Articular chondrocyte of knee joint (primary cell): ENCODE data around the gene CHRNG. TPM values are rescaled to one million over a fixed set of nuclear protein-coding genes. Genes with fewer than 3 reads are reported as not detected.

Experiments
- total RNA-seq: library from RNA; depleted of rRNA; stranded (reverse); fragments of >200 nt; gene quantifications from 2 replicates; pipeline ENCODE4 v1.2.3, GENCODE V29; 2012

The CHRNG gene
- not detected in 2 replicates for total RNA-seq

DNA sequence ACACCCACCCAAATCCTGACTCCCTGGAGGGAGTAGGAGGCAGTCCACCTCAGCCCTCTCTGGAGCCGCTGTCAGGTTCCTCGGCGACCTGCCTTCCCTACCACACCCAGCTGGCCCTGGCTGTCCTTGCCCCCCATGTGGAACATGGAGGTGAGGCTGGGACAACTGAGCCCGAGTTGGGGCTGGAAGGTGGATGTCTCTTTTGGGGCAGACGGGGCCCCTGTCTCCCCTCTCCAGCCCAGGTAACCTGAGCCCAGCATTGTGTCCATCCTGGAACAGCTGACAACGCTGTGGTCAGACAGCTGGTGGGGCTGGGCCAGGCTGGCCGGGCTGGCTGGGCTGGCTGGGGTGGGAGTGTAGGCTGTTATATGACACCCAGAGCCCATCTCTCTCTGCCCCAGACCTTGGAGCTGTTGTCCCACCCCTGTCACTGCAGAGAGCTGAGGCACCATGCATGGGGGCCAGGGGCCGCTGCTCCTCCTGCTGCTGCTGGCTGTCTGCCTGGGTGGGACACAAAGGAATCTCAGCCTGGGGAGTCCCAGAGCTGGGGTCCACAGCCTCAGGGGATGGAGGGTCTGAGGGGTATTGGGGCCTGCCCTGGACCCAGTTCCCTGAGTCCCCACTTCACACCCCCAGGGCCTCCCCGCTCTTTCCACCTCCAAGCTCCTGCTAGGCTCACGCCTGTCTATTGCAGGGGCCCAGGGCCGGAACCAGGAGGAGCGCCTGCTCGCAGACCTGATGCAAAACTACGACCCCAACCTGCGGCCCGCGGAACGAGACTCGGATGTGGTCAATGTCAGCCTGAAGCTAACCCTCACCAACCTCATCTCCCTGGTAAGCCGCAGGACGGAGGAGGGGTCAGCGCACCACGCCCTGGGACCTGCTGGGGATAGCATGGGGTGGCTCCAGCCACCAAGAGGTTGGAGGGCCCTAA, at the start of gene CHRNG:
Gene CHRNG, plus strand, starts transcription at position 395 of the 934 bp plus-strand sequence. Its CDS starts 56 bp downstream, at position 451.

DNA sequence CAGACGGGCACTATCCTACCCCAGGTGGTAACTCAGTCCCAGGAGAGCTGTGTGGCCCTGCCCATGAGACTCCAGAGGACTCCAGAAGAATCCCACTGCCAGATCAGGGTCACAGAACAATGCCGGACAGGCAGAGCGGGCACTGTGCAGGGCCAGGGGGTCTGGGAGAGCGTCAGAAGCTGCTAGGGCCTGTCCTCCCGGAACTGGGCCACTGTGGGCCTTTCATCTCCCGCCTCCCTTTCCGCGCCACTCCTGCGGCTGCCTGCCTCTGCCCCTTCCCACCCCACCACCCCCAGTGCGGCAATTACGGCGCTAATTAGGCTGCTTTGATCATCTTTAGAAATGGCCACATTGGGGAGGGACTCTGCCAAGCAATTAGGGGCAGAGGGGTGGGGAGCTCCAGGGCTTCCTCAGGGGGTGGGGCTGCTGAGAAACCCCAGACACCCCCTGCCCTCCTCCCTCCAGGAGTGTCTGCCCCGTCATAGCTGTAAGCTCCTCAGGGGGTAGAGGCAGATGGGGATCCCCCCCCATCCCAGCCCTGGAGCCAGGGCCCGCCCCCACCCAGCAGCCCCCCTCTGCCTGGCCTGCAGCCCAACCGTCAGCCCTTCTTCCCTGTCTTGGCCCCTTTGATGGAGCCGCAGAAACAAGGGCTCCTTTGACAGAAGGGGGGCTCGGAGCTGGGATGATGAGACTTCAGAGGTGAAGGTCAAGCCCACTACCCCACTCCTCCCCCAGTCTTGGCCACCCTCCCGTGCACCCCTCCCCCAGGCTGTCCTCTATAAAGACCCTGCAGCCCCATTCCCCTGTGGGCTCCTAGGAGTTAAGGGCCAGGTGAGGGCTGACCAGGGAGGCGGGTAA, 19.7 kb upstream of the CHRNG start, which contains the start of gene PRSS56:
Gene PRSS56, plus strand, starts transcription at position 808 of the 858 bp plus-strand sequence. CDS start 211 bp downstream, outside the sequence.

GRCh38 chr2:232525791-232526371, 13.6 kb upstream of the CHRNG start, which contains the start of gene CHRND:
Gene CHRND, plus strand, starts transcription at chr2:232526160. Its CDS starts 56 bp downstream, at chr2:232526216.

GRCh38 chr2:232550354-232551249, 11.1 kb downstream of the CHRNG start, which contains the start of the genes EIF4E2 and TIGD1:
Gene EIF4E2, plus strand, starts transcription at chr2:232550689. Its CDS starts 36 bp downstream, at chr2:232550725.
Gene TIGD1, minus strand, starts transcription at chr2:232550557. Its CDS starts 675 bp downstream, at chr2:232549882.

Other genes starting within 250 kb of the CHRNG start
- not detected in 2 replicates for gene ALPP, start 160.9 kb upstream of the CHRNG start, total RNA-seq
- gene ALPG, start 132.8 kb upstream of the CHRNG start, total RNA-seq, result not detected in 2 replicates
- not detected in 2 replicates for gene ALPI, start 83.5 kb upstream of the CHRNG start, total RNA-seq
- not detected in 2 replicates for gene ECEL1, start 51.9 kb upstream of the CHRNG start, total RNA-seq
- not detected in 2 replicates for gene PRSS56, start 19.3 kb upstream of the CHRNG start, total RNA-seq
- not detected in 2 replicates for gene CHRND, start 13.5 kb upstream of the CHRNG start, total RNA-seq
- 5.7 and 6.9 TPM in 2 replicates for gene TIGD1, start 10.9 kb downstream of the CHRNG start, total RNA-seq
- gene EIF4E2, start 11.0 kb downstream of the CHRNG start, total RNA-seq, result 99.6 and 115 TPM in 2 replicates
- 0.39 and 1.3 TPM in 2 replicates for gene EFHD1, start 93.9 kb downstream of the CHRNG start, total RNA-seq
- gene GIGYF2, start 157.6 kb downstream of the CHRNG start, total RNA-seq, result 67.7 and 70.0 TPM in 2 replicates
- under 0.01 TPM in 1 of 2 replicates, not detected in the other for gene KCNJ13, start 236.9 kb downstream of the CHRNG start, total RNA-seq